GM18519 (cell line): Measurements from ENCODE around the gene RRAD.

Experiments
- ATAC-seq: cut with Tn5 transposase; IDR thresholded peaks from one replicate; pipeline ENCODE4 v1.9.1; 2021; ENCODE audit warnings: mild to moderate bottlenecking, moderate library complexity; ENCODE audit not compliant: unreplicated experiment, low FRiP score

RRAD gene

GRCh38 chr16:66919569-66920298 is 5.6 kb downstream of the RRAD start:
- no peak for ATAC-seq

GRCh38 chr16:66918803-66919568 is 6.3 kb downstream of the RRAD start, which contains the start of gene CDH16:
Gene CDH16 (minus strand): TSS chr16:66918885. CDS start chr16:66918065, 820 bp downstream.
- no peak for ATAC-seq

GRCh38 chr16:66918355-66918754 is 7.0 kb downstream of the RRAD start:
- ATAC-seq: no peak

GRCh38 chr16:66917741-66918140 is 7.6 kb downstream of the RRAD start:
- no peak for ATAC-seq

- no peak for ATAC-seq
Measured at GRCh38 chr16:66916518-66916917, 8.8 kb downstream of the RRAD start.

GRCh38 chr16:66915041-66915440 is 10.3 kb downstream of the RRAD start:
- ATAC-seq: no peak

GRCh38 chr16:66914541-66914940 is 10.8 kb downstream of the RRAD start:
- no peak for ATAC-seq

- ATAC-seq: no peak
Measured at GRCh38 chr16:66913711-66914110, 11.6 kb downstream of the RRAD start.

GRCh38 chr16:66913081-66913480 is 12.3 kb downstream of the RRAD start:
- no peak for ATAC-seq

GRCh38 chr16:66911801-66912200 is 13.5 kb downstream of the RRAD start:
- no peak for ATAC-seq

GRCh38 chr16:66911112-66911511 is 14.2 kb downstream of the RRAD start:
- ATAC-seq: no peak

- ATAC-seq: no peak
Measured at GRCh38 chr16:66910175-66910940, 15.0 kb downstream of the RRAD start.

GRCh38 chr16:66908762-66909559 is 16.4 kb downstream of the RRAD start:
- ATAC-seq: no peak

- ATAC-seq: no peak
Measured at GRCh38 chr16:66908116-66908515, 17.2 kb downstream of the RRAD start.

- ATAC-seq: no peak
Measured at GRCh38 chr16:66906916-66907836, 18.2 kb downstream of the RRAD start.

- no peak for ATAC-seq
Measured at GRCh38 chr16:66905633-66906539, 19.4 kb downstream of the RRAD start.

GRCh38 chr16:66904846-66905632 is 20.3 kb downstream of the RRAD start:
- ATAC-seq: no peak
